Stromal cell of bone marrow (primary cell): ENCODE measurements around the gene LEP.
"Not testable (repeated sequence)": the region's sequence is repeated elsewhere in the genome, so short reads cannot be mapped to it uniquely, and the experiment has no call there.

Experiments used
- DNase-seq: peaks from one replicate; pipeline ENCODE4 v3.0.0-alpha.2; 2012; ENCODE audit warnings: low read depth

The LEP gene

GRCh38 chr7:128271942-128272481 lies 30.9 kb downstream of the LEP start:
- no peak for DNase-seq

DNA sequence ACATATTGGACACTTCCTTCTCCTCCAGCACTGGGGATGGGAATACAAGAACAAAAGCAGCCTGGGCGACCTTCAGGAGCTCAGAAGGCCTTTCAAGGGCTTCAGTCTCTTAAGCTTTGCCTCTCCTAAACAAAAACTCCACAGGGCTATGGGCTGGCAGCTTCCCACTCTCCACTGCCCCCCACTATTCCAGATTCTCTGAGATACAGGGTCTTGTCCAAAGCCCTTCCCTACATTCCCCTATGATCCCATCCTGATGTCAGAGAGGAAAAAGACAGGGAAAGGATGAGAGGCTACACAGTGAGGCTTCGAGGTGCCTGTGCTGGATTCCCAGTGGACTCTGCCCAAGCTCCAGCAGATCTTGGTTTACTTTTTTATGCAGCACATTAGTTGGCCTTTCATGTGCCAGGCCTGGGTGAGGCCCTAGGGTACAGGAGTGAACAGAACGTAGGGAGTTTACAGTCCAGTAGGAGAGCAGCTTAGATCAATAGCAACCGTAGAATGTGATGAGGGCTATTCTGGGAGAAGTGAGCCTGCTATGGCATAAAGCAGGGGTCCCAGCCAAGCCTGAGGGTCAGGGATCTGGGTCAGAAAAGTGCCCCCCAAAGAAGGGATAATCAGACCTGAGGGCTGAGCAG lies 33.3 kb downstream of the LEP start:
- DNase-seq, result no peak

DNA sequence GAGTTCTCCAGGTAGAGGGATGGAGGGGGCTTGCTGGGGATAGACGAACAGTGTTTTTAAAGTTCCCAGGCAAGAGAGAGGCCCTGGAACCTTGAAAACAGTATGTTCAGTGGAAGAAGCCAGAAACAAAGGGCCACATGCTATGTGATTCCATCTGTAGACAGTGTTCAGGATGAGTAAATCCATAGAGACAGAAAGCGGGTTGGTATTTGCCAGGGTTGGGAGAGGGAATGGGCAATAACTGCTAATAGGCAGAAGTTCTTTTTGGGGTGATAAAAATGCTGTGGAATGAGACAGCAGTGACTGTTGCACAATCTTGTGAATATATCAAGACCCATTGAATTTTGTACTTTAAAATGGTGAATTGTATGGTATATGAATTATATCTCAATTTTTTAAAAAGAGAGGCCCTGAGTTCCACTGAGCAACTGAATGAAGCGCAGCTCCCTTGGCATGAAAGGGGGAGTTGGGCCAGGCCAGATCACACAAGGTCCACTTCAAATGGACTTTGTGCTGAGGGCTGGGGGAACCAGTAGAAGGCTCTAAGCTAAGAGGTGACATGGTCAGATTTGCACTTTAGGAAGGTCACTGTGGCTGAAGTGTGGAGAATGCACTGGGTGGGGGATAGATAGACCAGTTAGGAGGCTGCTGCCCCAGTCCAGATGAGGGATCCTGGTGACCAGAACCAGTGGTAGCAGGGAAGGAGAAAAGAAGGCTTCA lies 34.0 kb downstream of the LEP start:
- no peak for DNase-seq

DNA sequence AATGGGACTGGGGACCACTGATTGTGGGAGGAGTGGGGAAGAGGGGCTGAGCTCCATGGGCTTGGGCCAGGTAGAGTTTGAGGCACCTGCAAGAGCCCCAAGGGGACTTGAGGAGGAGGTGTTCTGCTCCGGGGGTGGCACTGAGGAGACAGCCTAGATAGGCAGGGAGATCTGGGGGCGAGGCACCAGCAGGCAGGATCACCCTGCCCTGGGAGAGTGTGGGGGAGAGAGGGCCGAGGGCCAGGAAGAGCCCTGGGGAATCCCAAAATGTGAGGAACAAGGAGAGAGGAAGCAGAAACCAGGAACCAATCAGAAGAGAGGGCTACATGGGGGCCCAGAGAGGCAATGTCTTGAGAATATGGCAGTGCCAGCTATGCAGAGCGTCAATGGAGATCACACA lies 34.6 kb downstream of the LEP start:
- DNase-seq, result no peak

- DNase-seq, result no peak
Observed at GRCh38 chr7:128278366-128278765, 37.3 kb downstream of the LEP start.

DNA sequence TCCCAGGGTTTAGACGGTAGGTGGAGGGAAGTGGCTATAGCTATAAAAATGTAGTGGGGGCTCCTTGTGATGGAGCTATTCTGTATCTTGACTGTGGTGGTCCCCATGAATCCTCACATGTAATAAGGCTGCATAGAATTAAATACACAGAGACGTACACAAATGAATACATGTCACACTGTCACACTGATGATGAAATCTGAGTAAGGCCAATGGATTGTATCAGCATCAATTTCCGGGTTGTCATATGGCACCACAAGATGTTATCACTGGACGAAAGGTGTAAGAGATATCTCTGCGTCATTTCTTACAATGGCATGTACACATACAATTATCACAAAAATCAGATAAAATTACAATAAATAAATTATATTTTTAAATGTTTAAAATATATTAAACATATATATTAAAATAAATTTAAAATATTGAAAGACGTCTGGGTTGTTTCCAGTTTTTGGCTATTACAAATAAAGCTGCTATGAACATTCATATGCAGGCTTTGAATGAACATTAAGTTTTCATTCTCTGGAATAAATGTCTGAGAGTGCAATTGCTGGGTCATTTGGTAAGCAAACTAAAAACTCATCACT lies 38.1 kb downstream of the LEP start:
- DNase-seq, result no peak

DNA sequence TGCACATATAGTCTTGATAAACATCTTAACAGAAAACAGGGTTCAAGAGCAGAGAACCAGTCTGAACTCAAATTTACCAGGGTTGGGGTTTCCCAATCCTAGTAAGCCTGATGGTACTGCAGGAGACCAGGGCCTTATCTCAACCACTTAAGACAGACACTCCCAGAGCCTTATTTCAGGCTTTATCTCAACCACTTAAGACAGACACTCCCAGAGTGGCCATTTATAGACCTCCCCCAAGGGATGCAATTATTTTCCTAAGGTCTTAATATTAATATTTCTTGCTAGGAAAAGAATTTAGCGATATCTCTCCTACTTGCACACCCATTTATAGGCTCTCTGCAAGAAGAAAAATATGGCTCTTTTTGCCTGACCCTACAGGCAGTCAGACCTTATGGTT lies 39.4 kb downstream of the LEP start:
- not testable (repeated sequence) for DNase-seq

DNA sequence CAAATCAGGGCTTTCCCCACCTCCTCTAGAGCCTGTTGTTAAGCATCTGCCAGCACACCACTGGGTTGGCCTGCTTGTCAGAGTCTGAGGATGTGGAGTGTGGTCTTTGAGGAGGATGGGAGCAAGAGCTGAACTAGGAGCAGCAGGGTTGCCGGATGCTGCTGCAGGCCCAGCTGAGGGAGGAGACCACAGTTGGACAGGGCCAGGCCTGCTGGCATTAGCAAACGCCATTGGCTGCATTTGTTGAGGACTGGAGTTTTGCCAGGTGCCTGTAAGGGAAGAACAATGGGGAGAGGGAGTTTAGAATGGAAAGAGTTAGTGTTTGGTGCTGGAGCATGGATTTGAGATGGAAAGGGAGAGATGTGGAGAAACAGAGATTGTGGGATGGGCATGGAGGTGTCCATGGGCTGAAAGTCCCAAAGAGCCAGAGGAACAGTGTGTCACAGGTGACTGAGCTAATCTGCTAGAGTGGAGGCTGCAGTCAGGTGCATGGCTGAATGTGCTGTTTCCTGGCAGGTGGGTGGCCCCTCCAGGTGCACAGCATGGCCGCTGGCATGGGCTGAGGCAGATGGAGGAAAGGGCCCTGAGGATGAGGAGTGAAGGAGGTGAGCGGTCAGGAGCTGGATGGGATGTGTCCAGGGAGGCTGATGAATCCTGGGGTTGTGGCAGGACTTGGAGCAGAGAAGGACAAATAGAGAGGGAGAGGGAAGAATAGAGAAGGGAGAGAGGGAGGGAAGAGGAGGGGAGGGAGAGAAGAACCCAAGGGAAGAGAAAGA lies 40.7 kb downstream of the LEP start:
- DNase-seq, result no peak

DNA sequence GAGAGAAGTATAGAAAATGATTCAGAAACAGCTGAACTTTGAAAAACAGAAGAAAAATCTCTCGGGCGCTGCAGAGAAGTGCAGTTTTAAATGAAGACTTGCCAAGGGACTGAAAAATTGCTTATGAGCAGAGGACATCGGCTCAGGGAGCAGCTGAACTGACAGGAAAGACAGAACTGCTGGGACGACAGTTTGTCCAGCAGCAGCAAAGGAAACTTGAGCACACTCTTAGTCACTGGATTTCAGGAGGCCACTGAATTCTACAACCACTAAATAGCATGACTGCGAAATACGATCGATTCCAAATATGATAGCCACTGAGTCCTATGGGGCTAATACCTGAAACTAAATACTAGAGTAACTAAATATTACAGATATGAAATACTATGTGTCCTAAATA lies 43.0 kb downstream of the LEP start:
- DNase-seq, result no peak

DNA sequence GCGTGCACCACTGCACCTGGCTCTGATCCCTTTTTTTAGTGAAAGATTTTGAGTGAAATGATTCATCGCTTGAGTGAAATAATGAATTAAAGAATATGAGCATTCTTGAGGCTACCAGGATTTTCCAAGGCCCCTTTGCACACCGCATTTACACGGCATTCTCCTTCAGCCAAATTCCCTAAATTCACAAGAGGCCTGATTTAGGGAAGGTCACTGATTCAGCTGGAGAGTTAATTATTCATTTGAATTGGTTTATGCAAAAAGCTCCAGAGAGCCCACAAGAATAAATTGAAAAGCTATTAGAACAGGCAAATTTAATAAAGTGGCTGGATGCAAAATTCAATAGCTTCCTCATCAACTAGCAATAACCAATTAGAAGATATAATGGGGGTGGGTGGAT lies 46.5 kb downstream of the LEP start:
- no peak for DNase-seq

GRCh38 chr7:128298004-128298403 lies 56.9 kb downstream of the LEP start:
- not testable (repeated sequence) for DNase-seq

- DNase-seq, result no peak
Observed at GRCh38 chr7:128299109-128299607, 58.1 kb downstream of the LEP start.

DNA sequence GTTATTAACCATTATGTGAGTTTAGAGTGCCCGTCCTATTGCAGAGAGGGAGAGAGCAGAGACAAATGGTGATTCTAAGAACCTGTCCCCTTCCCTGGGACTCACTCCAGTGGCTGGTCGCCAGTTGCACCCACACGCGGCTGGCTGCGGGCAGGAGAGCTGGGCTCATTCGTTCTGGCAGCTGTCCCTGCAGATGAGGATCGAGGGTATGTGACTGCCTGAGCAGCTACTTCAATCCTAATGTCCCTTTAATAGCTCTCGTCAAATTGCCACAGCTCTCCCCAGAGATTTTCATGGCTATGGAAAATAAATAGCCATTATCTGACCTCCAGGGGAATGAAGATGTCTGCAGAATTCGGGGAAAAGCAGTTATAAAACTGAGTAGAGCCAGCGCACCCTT lies 61.1 kb downstream of the LEP start:
- DNase-seq, result no peak

DNA sequence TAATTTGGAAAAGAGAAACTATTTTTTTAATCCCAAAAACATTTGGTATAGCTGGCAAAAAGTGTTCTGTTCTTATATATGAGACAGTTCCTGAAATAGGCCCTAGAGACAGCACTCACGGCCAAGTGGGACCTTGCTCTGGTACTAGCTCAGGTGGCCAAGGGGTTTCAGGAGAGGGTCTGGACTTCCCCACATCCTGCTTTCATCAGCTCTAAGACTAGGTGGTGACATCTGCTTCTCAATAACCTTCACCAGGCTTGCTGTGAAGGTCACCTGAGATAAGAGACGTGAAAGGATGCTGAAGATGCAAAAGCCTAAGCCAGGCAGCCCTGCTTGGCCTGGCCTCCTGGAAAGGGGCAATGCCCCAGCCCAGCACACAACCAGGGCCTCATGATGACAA lies 62.1 kb downstream of the LEP start:
- DNase-seq, result no peak

DNA sequence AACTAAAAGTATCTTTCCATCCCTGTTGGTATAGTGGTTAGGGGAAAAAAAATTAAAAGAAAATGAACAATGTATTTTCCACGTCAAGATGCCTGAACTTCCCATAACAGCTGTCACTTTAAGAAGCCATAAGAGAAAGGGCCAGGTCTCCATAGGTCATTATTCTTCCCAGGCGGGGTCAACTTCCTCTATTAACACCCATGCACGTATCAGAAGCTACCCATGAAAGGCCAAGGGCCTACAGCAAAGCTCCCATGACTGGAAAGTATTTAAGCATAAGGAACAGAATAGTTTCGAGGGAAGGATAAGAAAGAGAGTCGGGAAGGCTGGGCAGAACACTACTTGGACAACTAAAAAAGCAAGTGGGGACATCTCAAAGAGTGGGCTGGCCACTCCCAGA lies 62.6 kb downstream of the LEP start:
- no peak for DNase-seq

DNA sequence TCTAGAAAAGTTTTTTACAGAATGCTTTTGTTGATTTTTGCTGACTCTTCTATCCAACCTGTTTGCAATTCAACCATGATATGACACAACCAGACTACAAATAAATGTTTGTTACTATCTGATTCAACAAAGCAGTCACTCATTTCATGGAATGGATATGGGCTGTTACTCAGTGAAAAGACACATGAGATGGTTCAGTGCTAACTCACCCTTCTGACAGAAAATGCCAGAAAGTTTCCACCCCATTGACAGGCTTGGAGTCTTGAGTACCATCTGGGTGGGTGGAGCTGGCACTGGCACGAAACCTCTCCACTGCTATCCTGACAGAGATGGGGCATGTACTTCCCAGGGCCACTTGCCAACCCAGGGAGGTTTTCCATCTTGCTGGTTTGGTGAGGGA lies 63.1 kb downstream of the LEP start:
- no peak for DNase-seq

DNA sequence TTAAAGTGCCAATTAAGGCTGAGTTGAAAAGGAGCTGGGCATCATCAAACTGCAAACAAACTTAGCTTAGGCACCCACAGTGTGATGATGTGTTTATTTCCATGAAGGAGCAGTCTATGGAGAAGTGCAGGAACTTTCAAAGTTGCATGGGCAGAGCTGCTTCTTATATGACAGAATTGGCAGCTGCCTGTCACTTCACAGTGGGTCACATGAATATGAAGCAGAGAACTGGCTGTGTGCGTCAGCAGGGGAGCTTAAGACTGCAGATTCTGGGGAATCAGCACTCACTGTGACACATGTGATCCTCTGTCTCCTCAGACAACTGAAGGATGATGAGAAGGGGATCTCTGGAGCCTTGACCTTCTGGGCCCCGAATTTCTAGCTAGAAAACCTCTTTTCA lies 66.0 kb downstream of the LEP start:
- no peak for DNase-seq
